Measurements from ENCODE around the gene ZNF154. TPM values are rescaled to one million over a fixed set of nuclear protein-coding genes. Genes with fewer than 3 reads are reported as not detected.
A peak's percentile ranks its signal among the peaks of the same experiment; 100 is the strongest.

ZNF154 gene
- polyA plus RNA-seq, 2 of the 4 experiments (the other 2 are of a cell fraction) = not detected

DNA sequence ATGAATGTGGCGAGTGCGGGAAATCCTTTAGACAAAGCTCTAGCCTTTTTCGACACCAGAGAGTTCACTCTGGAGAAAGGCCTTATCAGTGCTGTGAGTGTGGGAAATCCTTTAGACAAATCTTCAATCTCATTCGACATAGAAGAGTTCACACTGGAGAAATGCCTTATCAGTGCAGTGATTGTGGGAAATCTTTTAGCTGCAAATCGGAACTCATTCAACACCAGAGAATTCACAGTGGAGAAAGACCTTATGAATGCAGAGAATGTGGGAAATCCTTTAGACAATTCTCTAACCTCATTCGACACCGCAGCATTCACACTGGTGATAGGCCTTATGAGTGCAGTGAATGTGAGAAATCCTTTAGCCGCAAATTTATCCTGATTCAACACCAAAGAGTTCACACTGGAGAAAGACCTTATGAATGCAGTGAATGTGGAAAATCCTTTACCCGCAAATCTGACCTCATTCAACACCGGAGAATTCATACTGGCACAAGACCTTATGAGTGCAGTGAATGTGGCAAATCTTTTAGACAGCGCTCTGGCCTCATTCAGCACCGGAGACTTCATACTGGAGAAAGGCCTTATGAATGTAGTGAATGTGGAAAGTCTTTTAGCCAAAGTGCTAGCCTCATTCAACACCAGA lies 21.5 kb downstream of the ZNF154 start:
- WGBS (ENCODE audit: missing lambda C conversion rate) = 96% methylated on average over 12 of the region's 12 CpGs
- POLR2A ChIA-PET = no interaction called here
- peaks cover 100% of the 10 kb centered on the region for H3K9me3 ChIP-seq
- CTCF ChIA-PET = interaction anchor here (0.6 to 1.1 kb wide), 2 partner anchors 33 to 151 kb away, joined by 3 read pairs; no protein-coding TSS in a partner anchor
- no peak for TF ChIP-seq NFE2L2 (conservative IDR thresholded peaks at IDR 0.05; ENCODE audit: low read length)
- TF ChIP-seq EHF (CRISPR knock-in tag; IDR thresholded peaks at IDR 0.05) = no peak
- TF ChIP-seq GATA3 (IDR thresholded peaks at IDR 0.05; ENCODE audit: borderline replicate concordance) = no peak; the same call in 1 of the 2 replicates
- TF ChIP-seq, protein P1, sequence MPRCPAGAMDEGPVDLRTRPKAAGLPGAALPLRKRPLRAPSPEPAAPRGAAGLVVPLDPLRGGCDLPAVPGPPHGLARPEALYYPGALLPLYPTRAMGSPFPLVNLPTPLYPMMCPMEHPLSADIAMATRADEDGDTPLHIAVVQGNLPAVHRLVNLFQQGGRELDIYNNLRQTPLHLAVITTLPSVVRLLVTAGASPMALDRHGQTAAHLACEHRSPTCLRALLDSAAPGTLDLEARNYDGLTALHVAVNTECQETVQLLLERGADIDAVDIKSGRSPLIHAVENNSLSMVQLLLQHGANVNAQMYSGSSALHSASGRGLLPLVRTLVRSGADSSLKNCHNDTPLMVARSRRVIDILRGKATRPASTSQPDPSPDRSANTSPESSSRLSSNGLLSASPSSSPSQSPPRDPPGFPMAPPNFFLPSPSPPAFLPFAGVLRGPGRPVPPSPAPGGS (IDR thresholded peaks at IDR 0.05) = no peak
- no peak for TF ChIP-seq CEBPB (IDR thresholded peaks at IDR 0.05)
- no peak for TF ChIP-seq JUNB (IDR thresholded peaks at IDR 0.05)
- TF ChIP-seq FOXS1 (CRISPR knock-in tag; IDR thresholded peaks at IDR 0.05) = no peak
- TF ChIP-seq POLR2A (IDR thresholded peaks at IDR 0.05; ENCODE audit: low read length) = no peak
- TF ChIP-seq KDM5A (IDR thresholded peaks at IDR 0.05) = no peak
- no peak for TF ChIP-seq HOXA7 (CRISPR knock-in tag; IDR thresholded peaks at IDR 0.05)
- TF ChIP-seq ESRRA (IDR thresholded peaks at IDR 0.05; ENCODE audit: borderline replicate concordance, low read length) = no peak
- TF ChIP-seq RAD21 (conservative IDR thresholded peaks at IDR 0.05 in 1 of 2, IDR thresholded peaks at IDR 0.05 in 1 of 2) = no peak
- TF ChIP-seq, protein P2, sequence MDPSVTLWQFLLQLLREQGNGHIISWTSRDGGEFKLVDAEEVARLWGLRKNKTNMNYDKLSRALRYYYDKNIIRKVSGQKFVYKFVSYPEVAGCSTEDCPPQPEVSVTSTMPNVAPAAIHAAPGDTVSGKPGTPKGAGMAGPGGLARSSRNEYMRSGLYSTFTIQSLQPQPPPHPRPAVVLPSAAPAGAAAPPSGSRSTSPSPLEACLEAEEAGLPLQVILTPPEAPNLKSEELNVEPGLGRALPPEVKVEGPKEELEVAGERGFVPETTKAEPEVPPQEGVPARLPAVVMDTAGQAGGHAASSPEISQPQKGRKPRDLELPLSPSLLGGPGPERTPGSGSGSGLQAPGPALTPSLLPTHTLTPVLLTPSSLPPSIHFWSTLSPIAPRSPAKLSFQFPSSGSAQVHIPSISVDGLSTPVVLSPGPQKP (IDR thresholded peaks at IDR 0.05; ENCODE audit: low read depth, low read length) = no peak
- TF ChIP-seq ZFP36 (IDR thresholded peaks at IDR 0.05; ENCODE audit: borderline replicate concordance, partially characterized antibody) = no peak
- TF ChIP-seq EHMT2 (IDR thresholded peaks at IDR 0.05; ENCODE audit: low read depth) = no peak
- TF ChIP-seq RFX5 (IDR thresholded peaks at IDR 0.05) = no peak
- TF ChIP-seq CHD2 (IDR thresholded peaks at IDR 0.05; ENCODE audit: low read length, partially characterized antibody) = no peak
- peak in 1 of 2 experiments; percentile 25 for DNase-seq (ENCODE audit: low read depth in 1 of 2, low spot score in 1 of 2)
- no peaks in the 10 kb centered on the region for H3K4me1 ChIP-seq
- ATAC-seq = no peak
- no peak overlapping the region for H3K4me3 ChIP-seq
- FAIRE-seq = no peak
- no peak overlapping the region for H3K27ac ChIP-seq
- H3K4me2 ChIP-seq = no peak overlapping the region

DNA sequence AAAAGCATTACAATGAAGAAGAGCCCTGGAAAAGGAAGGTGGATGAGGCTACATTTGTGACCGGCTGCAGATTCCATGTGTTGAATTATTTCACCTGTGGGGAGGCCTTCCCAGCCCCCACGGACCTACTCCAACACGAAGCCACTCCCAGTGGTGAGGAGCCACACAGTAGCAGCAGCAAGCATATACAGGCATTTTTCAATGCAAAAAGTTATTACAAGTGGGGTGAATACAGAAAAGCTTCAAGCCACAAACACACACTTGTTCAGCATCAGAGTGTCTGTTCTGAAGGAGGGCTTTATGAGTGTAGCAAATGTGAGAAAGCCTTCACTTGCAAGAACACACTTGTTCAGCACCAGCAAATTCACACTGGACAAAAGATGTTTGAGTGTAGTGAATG lies 22.3 kb downstream of the ZNF154 start:
- DNase-seq (ENCODE audit: low read depth in 1 of 2, low spot score in 1 of 2) = no peak
- H3K27ac ChIP-seq = no peak overlapping the region
- H3K9me3 ChIP-seq = peaks cover 98% of the 10 kb centered on the region
- no peak for FAIRE-seq
- no peak for ATAC-seq
- no peak overlapping the region for H3K4me3 ChIP-seq
- no peaks in the 10 kb centered on the region for H3K4me1 ChIP-seq
- TF ChIP-seq, protein P3, sequence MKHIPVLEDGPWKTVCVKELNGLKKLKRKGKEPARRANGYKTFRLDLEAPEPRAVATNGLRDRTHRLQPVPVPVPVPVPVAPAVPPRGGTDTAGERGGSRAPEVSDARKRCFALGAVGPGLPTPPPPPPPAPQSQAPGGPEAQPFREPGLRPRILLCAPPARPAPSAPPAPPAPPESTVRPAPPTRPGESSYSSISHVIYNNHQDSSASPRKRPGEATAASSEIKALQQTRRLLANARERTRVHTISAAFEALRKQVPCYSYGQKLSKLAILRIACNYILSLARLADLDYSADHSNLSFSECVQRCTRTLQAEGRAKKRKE (CRISPR knock-in tag; IDR thresholded peaks at IDR 0.05; ENCODE audit: low read depth) = no peak
- TF ChIP-seq CBX8 (IDR thresholded peaks at IDR 0.05) (no peak), POLR2A (IDR thresholded peaks at IDR 0.05; ENCODE audit: low read length) (no peak), RCOR1 (IDR thresholded peaks at IDR 0.05; ENCODE audit: low read depth, low read length) (no peak), KDM1A (IDR thresholded peaks at IDR 0.05; ENCODE audit: low read depth) (no peak), RNF2 (IDR thresholded peaks at IDR 0.05; ENCODE audit: borderline replicate concordance, low read depth) (no peak), CBX2 (IDR thresholded peaks at IDR 0.05; ENCODE audit: borderline replicate concordance, low read depth) (no peak), ZNF302 (CRISPR knock-in tag; IDR thresholded peaks at IDR 0.05) (no peak), HDAC2 (IDR thresholded peaks at IDR 0.05) (no peak)
- TF ChIP-seq, protein P4, sequence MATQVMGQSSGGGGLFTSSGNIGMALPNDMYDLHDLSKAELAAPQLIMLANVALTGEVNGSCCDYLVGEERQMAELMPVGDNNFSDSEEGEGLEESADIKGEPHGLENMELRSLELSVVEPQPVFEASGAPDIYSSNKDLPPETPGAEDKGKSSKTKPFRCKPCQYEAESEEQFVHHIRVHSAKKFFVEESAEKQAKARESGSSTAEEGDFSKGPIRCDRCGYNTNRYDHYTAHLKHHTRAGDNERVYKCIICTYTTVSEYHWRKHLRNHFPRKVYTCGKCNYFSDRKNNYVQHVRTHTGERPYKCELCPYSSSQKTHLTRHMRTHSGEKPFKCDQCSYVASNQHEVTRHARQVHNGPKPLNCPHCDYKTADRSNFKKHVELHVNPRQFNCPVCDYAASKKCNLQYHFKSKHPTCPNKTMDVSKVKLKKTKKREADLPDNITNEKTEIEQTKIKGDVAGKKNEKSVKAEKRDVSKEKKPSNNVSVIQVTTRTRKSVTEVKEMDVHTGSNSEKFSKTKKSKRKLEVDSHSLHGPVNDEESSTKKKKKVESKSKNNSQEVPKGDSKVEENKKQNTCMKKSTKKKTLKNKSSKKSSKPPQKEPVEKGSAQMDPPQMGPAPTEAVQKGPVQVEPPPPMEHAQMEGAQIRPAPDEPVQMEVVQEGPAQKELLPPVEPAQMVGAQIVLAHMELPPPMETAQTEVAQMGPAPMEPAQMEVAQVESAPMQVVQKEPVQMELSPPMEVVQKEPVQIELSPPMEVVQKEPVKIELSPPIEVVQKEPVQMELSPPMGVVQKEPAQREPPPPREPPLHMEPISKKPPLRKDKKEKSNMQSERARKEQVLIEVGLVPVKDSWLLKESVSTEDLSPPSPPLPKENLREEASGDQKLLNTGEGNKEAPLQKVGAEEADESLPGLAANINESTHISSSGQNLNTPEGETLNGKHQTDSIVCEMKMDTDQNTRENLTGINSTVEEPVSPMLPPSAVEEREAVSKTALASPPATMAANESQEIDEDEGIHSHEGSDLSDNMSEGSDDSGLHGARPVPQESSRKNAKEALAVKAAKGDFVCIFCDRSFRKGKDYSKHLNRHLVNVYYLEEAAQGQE (IDR thresholded peaks at IDR 0.05) = no peak
- ChIA-PET CTCF (no interaction called here), POLR2A (no interaction called here)
- 96% methylated on average over 3 of the region's 3 CpGs for WGBS (ENCODE audit: missing lambda C conversion rate)
- H3K4me2 ChIP-seq = no peak overlapping the region

Measured in A549 (cell line).